HG03064 (cell line): ENCODE measurements around the gene TANGO6.

Experiments used
- ATAC-seq: cut with Tn5 transposase; IDR thresholded peaks from one replicate; pipeline ENCODE4 v1.9.1; 2021; ENCODE audit warnings: low read depth; ENCODE audit not compliant: unreplicated experiment

Gene TANGO6

DNA sequence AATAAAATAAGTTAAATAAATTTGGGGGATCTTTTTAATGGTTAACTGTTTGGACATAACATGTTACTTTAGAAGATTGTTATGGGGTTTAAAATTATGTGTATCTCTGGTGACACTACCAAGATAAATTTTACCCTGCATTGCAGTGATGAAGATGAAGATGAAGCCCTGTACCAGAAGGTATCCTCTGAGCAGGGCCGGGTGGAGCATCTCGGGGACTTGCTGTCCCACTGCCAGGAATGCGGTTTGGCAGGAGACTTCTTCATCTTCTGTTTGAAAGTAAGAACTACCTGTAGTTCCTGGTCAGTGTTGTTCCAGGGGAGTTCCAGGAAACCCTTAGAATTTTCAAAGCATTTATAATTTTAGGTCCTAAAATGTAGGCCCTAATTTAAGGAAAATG is 64.0 kb downstream of the TANGO6 start:
- no peak for ATAC-seq

DNA sequence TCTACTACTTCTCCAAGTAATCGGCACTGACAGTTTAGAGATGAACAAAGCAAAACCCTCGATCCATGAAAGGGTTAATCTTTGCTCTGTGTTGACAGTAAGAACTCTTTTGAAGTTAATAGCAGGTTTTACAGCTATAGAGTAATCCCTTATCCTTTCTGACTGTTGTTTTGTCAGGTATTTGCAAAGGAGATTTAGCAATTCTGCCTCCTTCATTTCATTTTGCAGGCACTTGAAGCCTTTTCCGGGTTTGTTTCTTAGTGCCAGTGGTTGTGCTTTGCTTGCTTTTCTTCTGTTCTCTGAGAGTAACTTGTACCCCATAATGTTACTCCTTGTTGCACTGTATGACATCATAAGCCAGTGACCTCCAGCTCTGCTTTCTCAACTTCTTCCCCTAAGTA is 64.5 kb downstream of the TANGO6 start:
- ATAC-seq: no peak

GRCh38 chr16:68909099-68909733 is 65.9 kb downstream of the TANGO6 start:
- ATAC-seq: no peak

DNA sequence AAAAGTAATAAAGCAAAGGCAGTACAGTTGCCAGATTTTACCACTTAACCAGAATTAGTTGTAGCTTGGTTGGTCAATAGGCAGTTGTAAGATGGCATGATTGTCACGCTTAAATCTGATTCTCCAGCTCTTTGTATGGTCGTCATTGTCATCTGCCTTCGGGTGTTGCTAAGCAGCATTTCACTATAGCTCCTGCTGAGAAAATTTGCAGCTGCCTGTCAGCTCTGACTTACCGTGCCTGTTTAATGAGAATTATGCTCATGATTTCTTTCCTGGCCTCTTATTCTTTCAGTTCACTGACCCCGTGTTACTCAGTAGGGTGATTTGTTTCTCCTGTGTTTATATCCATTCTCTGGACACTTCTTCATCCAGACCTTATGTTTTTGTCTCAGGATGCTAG is 66.7 kb downstream of the TANGO6 start:
- no peak for ATAC-seq

DNA sequence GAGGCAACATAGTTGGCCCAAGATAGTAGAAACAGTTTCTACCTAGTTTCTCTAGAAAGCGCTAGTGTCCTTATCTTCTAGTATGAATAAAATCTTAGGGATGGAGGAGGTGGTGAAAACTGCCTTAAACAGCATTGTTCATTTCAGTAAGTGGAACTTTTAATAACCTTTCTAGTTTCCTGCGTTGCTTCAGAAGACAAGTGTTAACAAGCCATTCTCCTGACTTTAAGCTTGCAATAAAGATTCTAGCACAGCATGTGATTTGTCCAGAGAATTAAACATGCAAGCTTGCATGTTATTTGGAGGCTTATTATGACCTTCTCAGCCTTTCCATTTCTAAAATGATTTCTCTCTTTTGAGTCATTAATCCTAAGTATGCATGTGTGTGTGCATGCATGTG is 72.3 kb downstream of the TANGO6 start:
- ATAC-seq: no peak

DNA sequence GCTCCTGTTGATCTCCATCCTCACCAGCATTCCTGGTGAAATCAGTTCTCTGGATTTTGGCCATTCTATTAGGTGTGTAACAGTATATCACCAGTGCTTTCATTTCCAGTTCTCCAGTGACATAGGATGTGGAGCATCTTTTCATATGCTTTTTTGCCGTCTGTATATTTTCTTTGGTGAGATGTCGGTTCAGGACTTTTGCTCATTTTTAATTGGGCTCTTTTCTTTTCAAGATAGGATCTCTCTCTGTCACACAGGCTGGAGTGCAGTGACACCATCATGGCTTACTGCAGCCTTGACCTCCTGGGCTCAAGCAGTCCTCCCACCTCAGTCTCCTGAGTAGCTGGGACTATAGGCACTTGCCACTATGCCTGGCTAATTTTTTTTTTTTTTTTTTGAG is 74.2 kb downstream of the TANGO6 start:
- ATAC-seq: no peak

DNA sequence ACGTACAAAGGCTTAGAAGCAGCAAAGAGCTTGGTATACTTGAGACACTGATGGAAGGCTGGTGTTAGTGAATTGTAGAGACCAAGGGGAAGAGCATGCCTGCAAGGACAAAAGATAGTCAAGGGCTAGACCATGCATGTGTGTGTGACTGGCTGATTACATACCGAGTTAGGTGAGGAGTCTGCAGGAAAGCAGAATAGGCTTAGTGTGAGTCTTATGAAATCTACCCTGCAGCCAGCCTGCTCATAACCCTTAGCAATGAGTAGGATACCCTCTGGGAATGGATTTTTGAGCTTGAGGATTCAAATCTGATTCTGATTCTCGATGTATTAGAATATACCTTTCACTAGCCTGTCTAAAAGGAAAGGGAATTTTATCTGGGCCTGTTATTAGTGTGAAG is 77.0 kb downstream of the TANGO6 start:
- ATAC-seq: no peak

GRCh38 chr16:68921637-68922036 is 78.3 kb downstream of the TANGO6 start:
- no peak for ATAC-seq

DNA sequence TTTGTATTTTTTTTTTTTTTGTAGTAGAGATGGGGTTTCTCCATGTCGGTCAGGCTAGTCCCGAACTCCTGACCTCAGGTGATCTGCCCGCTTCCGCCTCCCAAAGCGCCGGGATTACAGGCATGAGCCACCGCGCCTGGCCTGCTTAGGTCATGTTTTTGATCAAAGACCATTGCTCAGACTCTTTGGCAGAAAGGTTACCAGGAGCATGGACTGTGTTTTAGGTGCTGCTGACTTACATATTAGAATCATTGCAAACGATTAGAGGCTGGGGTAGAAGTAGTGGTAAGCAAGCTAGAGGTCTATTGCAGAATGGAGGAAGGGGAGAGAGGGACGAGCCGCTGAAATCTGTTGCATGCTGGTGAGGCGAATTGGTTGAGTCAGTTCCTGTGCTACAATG is 79.8 kb downstream of the TANGO6 start:
- ATAC-seq: no peak

GRCh38 chr16:68927018-68927417 is 83.7 kb downstream of the TANGO6 start:
- ATAC-seq: no peak

DNA sequence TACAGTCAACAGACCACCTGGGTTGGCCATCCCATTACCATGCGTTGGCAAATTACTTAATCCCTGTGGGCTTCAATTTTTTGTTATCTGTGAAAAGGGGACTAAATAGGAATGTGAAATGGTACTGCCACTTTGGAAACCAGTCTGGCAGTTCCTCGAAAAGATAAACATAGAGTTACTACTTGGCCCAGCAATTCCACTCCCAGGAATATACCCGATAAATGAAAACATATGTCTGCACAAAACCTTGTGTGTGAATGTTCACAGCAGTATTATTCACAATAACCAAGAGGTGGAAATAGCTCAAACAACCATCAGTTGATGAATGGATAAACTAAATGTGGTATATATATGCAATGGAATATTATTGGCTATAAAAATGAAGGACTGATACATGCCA is 87.9 kb downstream of the TANGO6 start:
- no peak for ATAC-seq

DNA sequence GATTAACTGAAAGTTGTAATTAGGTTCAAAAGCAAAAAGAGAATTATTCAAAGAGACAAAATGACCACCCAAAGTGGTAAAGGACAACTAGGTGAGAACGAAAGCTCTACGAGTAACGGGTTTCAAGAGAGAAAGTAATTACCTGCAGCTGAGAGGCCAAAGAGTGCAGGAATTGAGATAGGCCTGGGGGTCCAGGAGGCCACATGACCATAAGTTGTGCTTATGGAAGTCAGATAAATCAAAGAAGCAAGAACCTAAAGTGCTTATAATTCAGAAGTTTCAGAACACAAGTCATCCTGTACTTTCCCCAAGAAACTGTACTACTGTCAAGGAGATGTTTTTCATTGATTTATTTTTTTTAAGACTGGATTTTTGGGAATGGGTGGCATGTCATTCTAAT is 91.1 kb downstream of the TANGO6 start:
- no peak for ATAC-seq

- no peak for ATAC-seq
Measured at GRCh38 chr16:68935008-68935407, 91.7 kb downstream of the TANGO6 start.

DNA sequence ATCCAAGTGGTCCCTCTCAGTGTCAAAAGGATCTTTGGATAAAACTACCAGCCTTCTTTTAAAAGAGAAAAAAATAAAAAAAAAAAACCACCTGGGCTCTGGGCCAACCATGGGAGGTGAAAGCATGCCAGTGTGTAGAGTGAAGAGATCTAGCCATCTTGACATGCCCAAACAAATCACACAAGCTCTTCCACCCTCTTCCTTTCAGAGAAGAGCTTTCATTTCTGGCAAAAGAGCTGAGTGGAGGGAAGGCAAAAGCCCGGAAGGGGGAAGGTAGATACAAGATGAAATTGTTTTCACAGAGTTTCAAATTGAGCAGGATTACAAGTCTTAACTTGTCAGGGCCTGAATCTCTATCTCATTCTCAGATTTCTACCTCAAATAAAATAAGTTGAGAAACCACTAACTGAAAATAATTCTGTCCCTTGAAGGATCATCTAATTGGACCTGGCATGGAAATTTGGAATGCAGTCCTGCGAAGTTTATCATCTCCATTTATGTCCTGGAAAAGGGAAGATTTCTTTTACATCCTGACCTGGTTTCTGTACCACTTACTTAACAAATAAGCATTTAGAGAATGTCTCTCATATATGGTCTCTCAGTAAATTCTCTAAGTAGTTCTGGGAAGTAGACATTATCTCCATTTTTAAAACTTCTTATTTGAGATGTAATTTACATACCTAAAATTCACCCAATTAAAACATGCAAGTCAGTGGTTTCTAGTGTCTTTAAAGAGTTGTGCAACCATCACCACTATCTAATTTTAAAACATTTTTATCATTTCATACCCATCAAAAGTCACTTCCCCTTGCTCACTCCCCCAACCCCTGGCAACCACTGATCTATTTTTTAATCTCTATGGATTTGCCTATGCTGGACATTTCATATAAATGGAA is 93.7 kb downstream of the TANGO6 start:
- ATAC-seq: no peak

DNA sequence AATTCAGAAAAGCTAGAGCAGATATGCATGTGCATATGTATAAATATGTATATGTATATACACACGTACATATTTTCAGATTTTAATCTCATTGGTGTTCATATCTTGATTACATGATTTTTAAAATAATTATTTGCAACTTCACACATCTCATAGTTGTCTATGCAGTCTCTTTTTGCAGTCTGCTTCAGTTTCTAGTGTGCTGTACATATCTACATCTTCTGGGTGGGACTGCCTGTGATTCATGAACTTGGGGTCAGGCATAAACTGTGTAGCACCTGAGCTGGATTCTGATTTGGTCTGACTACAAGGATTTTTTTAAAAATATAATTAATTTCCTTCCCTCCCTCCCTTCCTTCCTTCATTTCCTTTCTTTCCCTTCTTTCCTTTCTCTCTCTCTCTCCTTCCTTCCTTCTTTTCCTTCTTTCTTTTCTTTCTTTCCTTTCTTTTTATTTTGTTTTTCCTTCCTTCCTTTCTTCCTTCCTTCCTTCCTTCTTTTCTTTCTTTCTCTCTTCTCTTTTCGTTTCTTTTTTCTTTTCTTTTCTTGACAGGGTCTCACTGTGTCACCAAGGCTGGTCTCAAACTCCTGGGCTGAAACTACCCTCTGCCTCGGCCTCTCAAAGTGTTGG is 96.5 kb downstream of the TANGO6 start:
- ATAC-seq: no peak

DNA sequence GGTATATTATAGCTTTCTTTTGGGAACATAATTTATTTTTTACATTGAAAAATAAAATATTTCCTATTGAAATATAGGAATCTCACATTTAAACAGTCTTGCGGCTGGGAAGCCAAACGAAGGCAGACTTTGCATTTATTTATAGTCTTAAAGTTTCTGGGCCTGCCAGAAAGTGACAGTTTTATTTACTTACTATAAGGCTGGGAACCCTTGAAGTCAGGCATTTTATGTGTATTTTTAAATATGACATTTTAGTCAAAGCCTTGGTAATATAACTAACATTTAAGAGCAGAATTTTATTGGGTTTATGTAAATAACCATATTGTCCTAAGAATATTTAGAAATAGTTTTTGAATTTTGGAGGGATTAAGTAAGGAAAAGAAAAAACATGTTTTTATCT is 97.5 kb downstream of the TANGO6 start:
- no peak for ATAC-seq

DNA sequence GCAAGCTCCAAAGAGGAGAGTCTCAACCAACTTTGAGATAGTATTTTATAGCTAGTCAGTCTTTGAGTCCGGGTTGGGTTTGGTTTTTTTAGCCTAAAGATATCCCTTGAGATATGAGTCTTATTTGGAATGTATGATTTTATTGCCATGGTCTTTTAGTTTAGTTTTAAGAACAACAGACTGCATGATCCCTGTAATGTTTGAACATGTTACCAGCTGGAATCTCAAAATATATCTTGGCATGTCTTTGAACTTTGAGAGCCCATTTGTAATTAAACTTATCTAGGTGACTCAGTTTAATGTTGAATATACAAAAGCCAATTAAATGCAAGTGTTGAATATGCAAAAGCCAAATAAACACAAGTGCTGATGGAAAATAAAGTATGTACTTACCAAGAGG is 100.6 kb downstream of the TANGO6 start:
- no peak for ATAC-seq

- no peak for ATAC-seq
Measured at GRCh38 chr16:68948230-68948910, 105.0 kb downstream of the TANGO6 start.

- no peak for ATAC-seq
Measured at GRCh38 chr16:68951991-68952877, 108.9 kb downstream of the TANGO6 start.
